ENCODE results near the gene ELL.
A peak's percentile ranks its signal among the peaks of the same experiment; 100 is the strongest.

The ELL gene

DNA sequence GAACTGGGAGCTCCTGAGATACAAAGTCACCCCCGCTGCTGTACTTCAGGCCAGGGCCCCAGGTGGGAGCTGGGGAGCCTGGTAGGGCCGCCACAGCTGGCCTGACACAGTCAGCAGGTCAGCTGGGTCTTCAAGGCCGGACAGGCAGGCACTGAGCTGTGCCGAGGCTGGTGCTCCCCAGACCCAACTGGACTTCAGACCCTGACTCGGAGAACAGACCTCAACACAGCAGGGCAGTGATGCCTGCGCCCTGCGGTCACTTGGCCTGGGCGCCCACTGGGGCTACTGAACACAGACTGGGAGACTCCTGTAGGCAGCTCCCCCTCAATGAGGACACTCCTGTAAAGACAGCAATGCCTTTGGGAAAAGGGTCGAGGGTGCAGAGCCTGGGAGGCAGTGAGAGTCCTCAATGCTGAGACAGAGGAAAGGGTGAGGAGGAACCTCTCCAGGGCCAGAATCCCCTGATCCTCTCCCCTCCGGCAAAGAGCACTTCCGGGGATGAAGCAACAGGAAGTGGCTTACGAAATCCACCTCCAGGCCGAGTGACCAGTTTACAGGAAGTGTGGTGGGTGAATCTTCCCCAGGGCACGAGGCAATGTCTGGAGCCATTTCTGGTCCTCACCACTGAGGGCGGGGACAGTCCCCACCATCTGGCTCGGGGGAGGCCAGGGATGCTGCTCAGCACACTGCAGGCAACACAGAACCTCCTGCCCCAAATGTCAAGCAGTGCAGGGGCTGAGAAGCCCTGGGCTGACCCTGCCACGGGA, 43.1 kb downstream of the ELL start:
- no peak overlapping the region for H2AFZ ChIP-seq (ENCODE audit: low read depth, low read length)
- H3K27me3 ChIP-seq (ENCODE audit: low read depth, low read length) = no peaks in the 10 kb centered on the region
- H3K79me2 ChIP-seq (ENCODE audit: low read length) = peaks cover 98% of the 10 kb centered on the region
- H3K4me1 ChIP-seq (ENCODE audit: low read length) = peaks cover 21% of the 10 kb centered on the region
- H3K9ac ChIP-seq (ENCODE audit: low read length) = no peak overlapping the region
- peak overlapping the region; percentile 52 for H3K27ac ChIP-seq (ENCODE audit: low read length)
- TF ChIP-seq, protein P1, sequence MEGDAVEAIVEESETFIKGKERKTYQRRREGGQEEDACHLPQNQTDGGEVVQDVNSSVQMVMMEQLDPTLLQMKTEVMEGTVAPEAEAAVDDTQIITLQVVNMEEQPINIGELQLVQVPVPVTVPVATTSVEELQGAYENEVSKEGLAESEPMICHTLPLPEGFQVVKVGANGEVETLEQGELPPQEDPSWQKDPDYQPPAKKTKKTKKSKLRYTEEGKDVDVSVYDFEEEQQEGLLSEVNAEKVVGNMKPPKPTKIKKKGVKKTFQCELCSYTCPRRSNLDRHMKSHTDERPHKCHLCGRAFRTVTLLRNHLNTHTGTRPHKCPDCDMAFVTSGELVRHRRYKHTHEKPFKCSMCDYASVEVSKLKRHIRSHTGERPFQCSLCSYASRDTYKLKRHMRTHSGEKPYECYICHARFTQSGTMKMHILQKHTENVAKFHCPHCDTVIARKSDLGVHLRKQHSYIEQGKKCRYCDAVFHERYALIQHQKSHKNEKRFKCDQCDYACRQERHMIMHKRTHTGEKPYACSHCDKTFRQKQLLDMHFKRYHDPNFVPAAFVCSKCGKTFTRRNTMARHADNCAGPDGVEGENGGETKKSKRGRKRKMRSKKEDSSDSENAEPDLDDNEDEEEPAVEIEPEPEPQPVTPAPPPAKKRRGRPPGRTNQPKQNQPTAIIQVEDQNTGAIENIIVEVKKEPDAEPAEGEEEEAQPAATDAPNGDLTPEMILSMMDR (IDR thresholded peaks at IDR 0.05; ENCODE audit: low read depth, low read length) = no peak
- TF ChIP-seq EZH2phosphoT487 (IDR thresholded peaks at IDR 0.05; ENCODE audit: low read depth) = no peak
- H3K9me3 ChIP-seq (ENCODE audit: insufficient read depth, low read length) = no peaks in the 10 kb centered on the region
- no peak overlapping the region for H3K4me3 ChIP-seq (ENCODE audit: low read length)
- peaks cover 8% of the 10 kb centered on the region for H3K36me3 ChIP-seq (replicated peaks; ENCODE audit: low read depth, low read length)
- peaks cover 92% of the 10 kb centered on the region for H4K20me1 ChIP-seq (ENCODE audit: insufficient read depth, low read length)
- H3K4me2 ChIP-seq (ENCODE audit: low read length) = peak overlapping the region; percentile 37

GRCh38 chr19:18477974-18478373, 43.9 kb downstream of the ELL start:
- no peaks in the 10 kb centered on the region for H3K9me3 ChIP-seq (ENCODE audit: insufficient read depth, low read length)
- H3K27ac ChIP-seq (ENCODE audit: low read length) = peak overlapping the region; percentile 52; the same call in 1 of the 2 replicates
- H3K4me3 ChIP-seq (ENCODE audit: low read length) = no peak overlapping the region
- no peaks in the 10 kb centered on the region for H3K27me3 ChIP-seq (ENCODE audit: low read depth, low read length)
- H4K20me1 ChIP-seq (ENCODE audit: insufficient read depth, low read length) = peaks cover 92% of the 10 kb centered on the region
- H3K4me2 ChIP-seq (ENCODE audit: low read length) = no peak overlapping the region
- H3K79me2 ChIP-seq (ENCODE audit: low read length) = peaks cover 98% of the 10 kb centered on the region
- no peak overlapping the region for H3K9ac ChIP-seq (ENCODE audit: low read length)
- no peak overlapping the region for H2AFZ ChIP-seq (ENCODE audit: low read depth, low read length)
- H3K36me3 ChIP-seq (replicated peaks; ENCODE audit: low read depth, low read length) = peaks cover 8% of the 10 kb centered on the region
- H3K4me1 ChIP-seq (ENCODE audit: low read length) = peaks cover 21% of the 10 kb centered on the region
- no peak for TF ChIP-seq EZH2phosphoT487 (IDR thresholded peaks at IDR 0.05; ENCODE audit: low read depth)
- TF ChIP-seq, protein P1 (IDR thresholded peaks at IDR 0.05; ENCODE audit: low read depth, low read length) = no peak

- Histone ChIP-seq H3K79me2 (ENCODE audit: low read length) (peaks cover 97% of the 10 kb centered on the region), H3K4me3 (ENCODE audit: low read length) (no peak overlapping the region), H3K4me1 (ENCODE audit: low read length) (peaks cover 21% of the 10 kb centered on the region), H3K4me2 (ENCODE audit: low read length) (no peak overlapping the region), H3K9me3 (ENCODE audit: insufficient read depth, low read length) (no peaks in the 10 kb centered on the region), H2AFZ (ENCODE audit: low read depth, low read length) (no peak overlapping the region), H3K36me3 (replicated peaks; ENCODE audit: low read depth, low read length) (peaks cover 10% of the 10 kb centered on the region), H3K27me3 (ENCODE audit: low read depth, low read length) (no peaks in the 10 kb centered on the region), H4K20me1 (ENCODE audit: insufficient read depth, low read length) (peaks cover 93% of the 10 kb centered on the region), H3K27ac (ENCODE audit: low read length) (no peak overlapping the region), H3K9ac (ENCODE audit: low read length) (no peak overlapping the region)
- TF ChIP-seq, protein P1 (IDR thresholded peaks at IDR 0.05; ENCODE audit: low read depth, low read length) = no peak
- TF ChIP-seq EZH2phosphoT487 (IDR thresholded peaks at IDR 0.05; ENCODE audit: low read depth) = no peak
These were observed 44.7 kb downstream of the ELL start for GRCh38 chr19:18477042-18477779.

DNA sequence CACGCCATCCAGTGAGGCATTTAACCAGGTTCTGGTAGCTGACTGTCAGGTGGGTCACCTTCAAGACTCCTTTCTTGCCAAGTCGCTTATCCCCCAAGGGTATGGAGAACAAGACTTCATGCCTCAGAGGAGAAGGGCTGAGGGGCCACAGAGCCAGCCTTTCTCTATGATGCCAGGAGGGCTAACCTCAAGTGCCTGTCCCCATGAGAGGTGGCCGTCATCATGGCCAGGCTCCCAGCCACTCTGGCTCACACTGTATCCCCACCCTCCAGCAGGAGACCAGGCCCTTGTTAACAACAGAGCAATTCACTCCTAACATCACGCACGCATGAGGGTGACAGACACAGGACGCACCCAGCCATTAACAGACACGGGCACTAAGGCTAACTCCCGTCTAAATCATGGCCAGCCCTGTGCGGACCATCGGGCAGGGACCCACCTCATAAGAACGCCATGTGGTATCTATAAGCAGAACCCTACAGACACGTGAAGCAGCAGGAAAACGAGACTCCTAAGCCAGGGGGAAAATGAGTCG, 45.3 kb downstream of the ELL start:
- H3K27me3 ChIP-seq (ENCODE audit: low read depth, low read length) = no peaks in the 10 kb centered on the region
- H3K36me3 ChIP-seq (replicated peaks; ENCODE audit: low read depth, low read length) = peaks cover 10% of the 10 kb centered on the region
- H3K4me1 ChIP-seq (ENCODE audit: low read length) = peaks cover 21% of the 10 kb centered on the region
- H2AFZ ChIP-seq (ENCODE audit: low read depth, low read length) = no peak overlapping the region
- H3K4me2 ChIP-seq (ENCODE audit: low read length) = no peak overlapping the region
- no peak overlapping the region for H3K27ac ChIP-seq (ENCODE audit: low read length)
- TF ChIP-seq EZH2phosphoT487 (IDR thresholded peaks at IDR 0.05; ENCODE audit: low read depth) = no peak
- TF ChIP-seq, protein P1 (IDR thresholded peaks at IDR 0.05; ENCODE audit: low read depth, low read length) = no peak
- H3K79me2 ChIP-seq (ENCODE audit: low read length) = peaks cover 94% of the 10 kb centered on the region
- H3K9me3 ChIP-seq (ENCODE audit: insufficient read depth, low read length) = no peaks in the 10 kb centered on the region
- no peak overlapping the region for H3K9ac ChIP-seq (ENCODE audit: low read length)
- no peak overlapping the region for H3K4me3 ChIP-seq (ENCODE audit: low read length)
- H4K20me1 ChIP-seq (ENCODE audit: insufficient read depth, low read length) = peaks cover 94% of the 10 kb centered on the region
